HepG2 (cell line): ENCODE results near the gene BPIFB2. TPM values are rescaled to one million over a fixed set of nuclear protein-coding genes. Genes with fewer than 3 reads are reported as not detected.

Source experiments
- DNMT1 ChIP-seq: sonication (generic); formaldehyde crosslinking; IDR thresholded peaks from 2 replicates; pipeline ENCODE4 v1.5.1; 2020; ENCODE audit warnings: mild to moderate bottlenecking, missing genetic modification reagents
- ERF ChIP-seq: IDR thresholded peaks from 2 replicates; pipeline ENCODE4 v1.6.1; 2018; ENCODE audit warnings: missing biosample characterization, missing genetic modification reagents
- ETV6 ChIP-seq: sonication (generic); formaldehyde crosslinking; conservative IDR thresholded peaks from 2 replicates; pipeline ENCODE4 v1.4.0; 2020; ENCODE audit warnings: missing genetic modification reagents
- FOXK1 ChIP-seq: sonication (generic); formaldehyde crosslinking; IDR thresholded peaks from 2 replicates; pipeline ENCODE4 v1.4.0; 2020; ENCODE audit warnings: low read depth, missing genetic modification reagents, borderline replicate concordance
- FOXM1 ChIP-seq: sonication (generic); formaldehyde crosslinking; IDR thresholded peaks from 2 replicates; pipeline ENCODE4 v1.5.0; 2020; ENCODE audit warnings: missing genetic modification reagents
- HCFC1 ChIP-seq: fragments of 150-350 bp; IDR thresholded peaks from 2 replicates; pipeline ENCODE4 v1.6.1; 2014; ENCODE audit warnings: low read depth, low read length
- HNF1B ChIP-seq: sonication (generic); formaldehyde crosslinking; IDR thresholded peaks from 2 replicates; pipeline ENCODE4 v1.5.1; 2020; ENCODE audit warnings: mild to moderate bottlenecking, moderate library complexity, missing genetic modification reagents
- NR2F6 ChIP-seq, 2 experiments: IDR thresholded peaks; 2 replicates each; pipeline ENCODE4 v1.6.1; 2016; ENCODE audit warnings: antibody characterized with exemption in 1 of 2, mild to moderate bottlenecking in 1 of 2
- RAD21 ChIP-seq: fragments of 450-650 bp; formaldehyde crosslinking; IDR thresholded peaks from 2 replicates; pipeline ENCODE4 v1.5.0; 2020; ENCODE audit warnings: mild to moderate bottlenecking
- TEAD3 ChIP-seq: optimal IDR thresholded peaks from 2 replicates; pipeline ENCODE3; 2016; ENCODE audit warnings: borderline replicate concordance
- ZNF782 ChIP-seq: sonication (generic); formaldehyde crosslinking; IDR thresholded peaks from 2 replicates; pipeline ENCODE4 v1.4.0; 2020; ENCODE audit warnings: missing genetic modification reagents, mild to moderate bottlenecking, borderline replicate concordance
- polyA plus RNA-seq, 8 experiments: library from polyadenylated mRNA; depleted of rRNA in 3 of 8; stranded (reverse) in 7 of 8; unstranded in 1 of 8; fragments of >200 nt; fragmentation: Illumina TruSeq in 4 of 8; extraction: Trizol in 4 of 8; gene quantifications; 2 replicates each; pipeline versions ENCODE4 v1.2.1 to v1.2.3, GENCODE V29; 2011 to 2016; ENCODE audit warnings: low read depth in 4 of 8, missing spikeins in 1 of 8, mixed read lengths in 1 of 8; ENCODE audit not compliant: insufficient read depth in 1 of 8
- total RNA-seq, 5 experiments: library from RNA; depleted of rRNA; stranded (reverse); fragments of >200 nt; fragmentation: Illumina TruSeq; extraction: Trizol; gene quantifications; 2 replicates each; pipeline ENCODE4 v1.2.3, GENCODE V29; 2016; ENCODE audit warnings: low read depth in 1 of 5
- TF ChIP-seq, protein P1 (sequence below): IDR thresholded peaks from 2 replicates; pipeline ENCODE4 v1.6.1; 2016; ENCODE audit warnings: missing genetic modification reagents, missing compliant biosample characterization
- TF ChIP-seq, protein P2 (sequence below): IDR thresholded peaks from 2 replicates; pipeline ENCODE4 v1.6.1; 2016; ENCODE audit warnings: low read depth, missing genetic modification reagents, missing compliant biosample characterization
- TF ChIP-seq, protein P3 (sequence below): IDR thresholded peaks from 2 replicates; pipeline ENCODE4 v1.4.0; 2020; ENCODE audit warnings: mild to moderate bottlenecking, missing genetic modification reagents

The BPIFB2 gene
- total and polyA plus RNA-seq, 2 of the 13 experiments (the other 11 are each of a cell fraction or from before 2014, with no cell fraction given): 54.5 to 902 TPM

GRCh38 chr20:32975698-32976674 lies 31.5 kb upstream of the BPIFB2 start (continued):
- peak; percentile 62; the same call in 1 of the 2 replicates for TF ChIP-seq HNF1B
- TF ChIP-seq, protein P1, sequence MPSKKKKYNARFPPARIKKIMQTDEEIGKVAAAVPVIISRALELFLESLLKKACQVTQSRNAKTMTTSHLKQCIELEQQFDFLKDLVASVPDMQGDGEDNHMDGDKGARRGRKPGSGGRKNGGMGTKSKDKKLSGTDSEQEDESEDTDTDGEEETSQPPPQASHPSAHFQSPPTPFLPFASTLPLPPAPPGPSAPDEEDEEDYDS (CRISPR knock-in tag): peak; percentile 48
- no peak for TF ChIP-seq RAD21 (CRISPR knock-in tag)
- TF ChIP-seq TEAD3 (CRISPR knock-in tag): peak; percentile 80
- no peak for TF ChIP-seq ETV6 (CRISPR knock-in tag)
- no peak for TF ChIP-seq NR2F6 (IDR thresholded peaks at IDR 0.05)
- TF ChIP-seq NR2F6 (CRISPR knock-in tag; IDR thresholded peaks at IDR 0.05): peak; percentile 58; the same call in 1 of the 2 replicates
- peak; percentile 45; the same call in 1 of the 2 replicates for TF ChIP-seq ERF (CRISPR knock-in tag)
- 0 out of 2 replicates have a peak, but pooled peaks have one; percentile 48 for TF ChIP-seq DNMT1 (CRISPR knock-in tag)
- no peak for TF ChIP-seq FOXM1 (CRISPR knock-in tag)
- TF ChIP-seq FOXK1 (CRISPR knock-in tag): no peak; the same call in 1 of the 2 replicates
- no peak for TF ChIP-seq HCFC1
- TF ChIP-seq, protein P2, sequence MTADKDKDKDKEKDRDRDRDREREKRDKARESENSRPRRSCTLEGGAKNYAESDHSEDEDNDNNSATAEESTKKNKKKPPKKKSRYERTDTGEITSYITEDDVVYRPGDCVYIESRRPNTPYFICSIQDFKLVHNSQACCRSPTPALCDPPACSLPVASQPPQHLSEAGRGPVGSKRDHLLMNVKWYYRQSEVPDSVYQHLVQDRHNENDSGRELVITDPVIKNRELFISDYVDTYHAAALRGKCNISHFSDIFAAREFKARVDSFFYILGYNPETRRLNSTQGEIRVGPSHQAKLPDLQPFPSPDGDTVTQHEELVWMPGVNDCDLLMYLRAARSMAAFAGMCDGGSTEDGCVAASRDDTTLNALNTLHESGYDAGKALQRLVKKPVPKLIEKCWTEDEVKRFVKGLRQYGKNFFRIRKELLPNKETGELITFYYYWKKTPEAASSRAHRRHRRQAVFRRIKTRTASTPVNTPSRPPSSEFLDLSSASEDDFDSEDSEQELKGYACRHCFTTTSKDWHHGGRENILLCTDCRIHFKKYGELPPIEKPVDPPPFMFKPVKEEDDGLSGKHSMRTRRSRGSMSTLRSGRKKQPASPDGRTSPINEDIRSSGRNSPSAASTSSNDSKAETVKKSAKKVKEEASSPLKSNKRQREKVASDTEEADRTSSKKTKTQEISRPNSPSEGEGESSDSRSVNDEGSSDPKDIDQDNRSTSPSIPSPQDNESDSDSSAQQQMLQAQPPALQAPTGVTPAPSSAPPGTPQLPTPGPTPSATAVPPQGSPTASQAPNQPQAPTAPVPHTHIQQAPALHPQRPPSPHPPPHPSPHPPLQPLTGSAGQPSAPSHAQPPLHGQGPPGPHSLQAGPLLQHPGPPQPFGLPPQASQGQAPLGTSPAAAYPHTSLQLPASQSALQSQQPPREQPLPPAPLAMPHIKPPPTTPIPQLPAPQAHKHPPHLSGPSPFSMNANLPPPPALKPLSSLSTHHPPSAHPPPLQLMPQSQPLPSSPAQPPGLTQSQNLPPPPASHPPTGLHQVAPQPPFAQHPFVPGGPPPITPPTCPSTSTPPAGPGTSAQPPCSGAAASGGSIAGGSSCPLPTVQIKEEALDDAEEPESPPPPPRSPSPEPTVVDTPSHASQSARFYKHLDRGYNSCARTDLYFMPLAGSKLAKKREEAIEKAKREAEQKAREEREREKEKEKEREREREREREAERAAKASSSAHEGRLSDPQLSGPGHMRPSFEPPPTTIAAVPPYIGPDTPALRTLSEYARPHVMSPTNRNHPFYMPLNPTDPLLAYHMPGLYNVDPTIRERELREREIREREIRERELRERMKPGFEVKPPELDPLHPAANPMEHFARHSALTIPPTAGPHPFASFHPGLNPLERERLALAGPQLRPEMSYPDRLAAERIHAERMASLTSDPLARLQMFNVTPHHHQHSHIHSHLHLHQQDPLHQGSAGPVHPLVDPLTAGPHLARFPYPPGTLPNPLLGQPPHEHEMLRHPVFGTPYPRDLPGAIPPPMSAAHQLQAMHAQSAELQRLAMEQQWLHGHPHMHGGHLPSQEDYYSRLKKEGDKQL (CRISPR knock-in tag): no peak
- TF ChIP-seq ZNF782 (CRISPR knock-in tag): 0 out of 2 replicates have a peak, but pooled peaks have one; percentile 47
- TF ChIP-seq, protein P3, sequence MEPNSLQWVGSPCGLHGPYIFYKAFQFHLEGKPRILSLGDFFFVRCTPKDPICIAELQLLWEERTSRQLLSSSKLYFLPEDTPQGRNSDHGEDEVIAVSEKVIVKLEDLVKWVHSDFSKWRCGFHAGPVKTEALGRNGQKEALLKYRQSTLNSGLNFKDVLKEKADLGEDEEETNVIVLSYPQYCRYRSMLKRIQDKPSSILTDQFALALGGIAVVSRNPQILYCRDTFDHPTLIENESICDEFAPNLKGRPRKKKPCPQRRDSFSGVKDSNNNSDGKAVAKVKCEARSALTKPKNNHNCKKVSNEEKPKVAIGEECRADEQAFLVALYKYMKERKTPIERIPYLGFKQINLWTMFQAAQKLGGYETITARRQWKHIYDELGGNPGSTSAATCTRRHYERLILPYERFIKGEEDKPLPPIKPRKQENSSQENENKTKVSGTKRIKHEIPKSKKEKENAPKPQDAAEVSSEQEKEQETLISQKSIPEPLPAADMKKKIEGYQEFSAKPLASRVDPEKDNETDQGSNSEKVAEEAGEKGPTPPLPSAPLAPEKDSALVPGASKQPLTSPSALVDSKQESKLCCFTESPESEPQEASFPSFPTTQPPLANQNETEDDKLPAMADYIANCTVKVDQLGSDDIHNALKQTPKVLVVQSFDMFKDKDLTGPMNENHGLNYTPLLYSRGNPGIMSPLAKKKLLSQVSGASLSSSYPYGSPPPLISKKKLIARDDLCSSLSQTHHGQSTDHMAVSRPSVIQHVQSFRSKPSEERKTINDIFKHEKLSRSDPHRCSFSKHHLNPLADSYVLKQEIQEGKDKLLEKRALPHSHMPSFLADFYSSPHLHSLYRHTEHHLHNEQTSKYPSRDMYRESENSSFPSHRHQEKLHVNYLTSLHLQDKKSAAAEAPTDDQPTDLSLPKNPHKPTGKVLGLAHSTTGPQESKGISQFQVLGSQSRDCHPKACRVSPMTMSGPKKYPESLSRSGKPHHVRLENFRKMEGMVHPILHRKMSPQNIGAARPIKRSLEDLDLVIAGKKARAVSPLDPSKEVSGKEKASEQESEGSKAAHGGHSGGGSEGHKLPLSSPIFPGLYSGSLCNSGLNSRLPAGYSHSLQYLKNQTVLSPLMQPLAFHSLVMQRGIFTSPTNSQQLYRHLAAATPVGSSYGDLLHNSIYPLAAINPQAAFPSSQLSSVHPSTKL (CRISPR knock-in tag): peak; percentile 54
